ENCODE measurements around the gene CALHM2. TPM values are rescaled to one million over a fixed set of nuclear protein-coding genes. Genes with fewer than 3 reads are reported as not detected.

Gene CALHM2
- total and polyA plus RNA-seq, 2 donors (not counting 3 experiments of a cell fraction or from before 2014, with no cell fraction given), result 32.1 to 38.4 TPM

- TF ChIP-seq MAX (IDR thresholded peaks at IDR 0.05; ENCODE audit: insufficient read depth, insufficient read length) (no peak), MYC (IDR thresholded peaks at IDR 0.05; ENCODE audit: low read depth, low read length) (no peak), EZH2 (IDR thresholded peaks at IDR 0.05; ENCODE audit: borderline replicate concordance, low read depth, low read length, severe bottlenecking) (no peak), POLR2AphosphoS5 (IDR thresholded peaks at IDR 0.05; ENCODE audit: insufficient read depth, low read depth, low read length) (no peak), JUN (IDR thresholded peaks at IDR 0.05; ENCODE audit: borderline replicate concordance, insufficient read depth, insufficient read length, low read depth) (no peak), FOS (IDR thresholded peaks at IDR 0.05; ENCODE audit: borderline replicate concordance, insufficient read depth, low read length) (no peak), POLR2A (IDR thresholded peaks at IDR 0.05; ENCODE audit: low read depth, low read length) (no peak)
Measured at GRCh38 chr10:103445366-103445765, 6.8 kb downstream of the CALHM2 start.

GRCh38 chr10:103444478-103444877 is 7.7 kb downstream of the CALHM2 start:
- Histone ChIP-seq H4K20me1 (replicated peaks; ENCODE audit: control insufficient read depth, extremely low read depth, insufficient read depth, low read length) (no peaks in the 10 kb centered on the region), H3K27ac (ENCODE audit: insufficient read depth, low read depth, low read length) (no peak overlapping the region), H3K27me3 (ENCODE audit: control insufficient read depth in 2 of 2, insufficient read depth in 2 of 2, low read length in 2 of 2) (no peaks in the 10 kb centered on the region), H3K36me3 (ENCODE audit: control insufficient read depth in 2 of 2, extremely low read depth in 1 of 2, insufficient read depth in 2 of 2, low read length in 2 of 2) (peaks cover 27 to 61% of the 10 kb centered on the region in 2 experiments), H3K9me3 (replicated peaks; ENCODE audit: control insufficient read depth, insufficient read depth, low read length) (no peaks in the 10 kb centered on the region), H3K79me2 (ENCODE audit: control insufficient read depth, insufficient read depth, low read length) (peaks cover 7% of the 10 kb centered on the region), H3K4me3 (replicated peaks in 1 of 3; ENCODE audit: insufficient read depth in 1 of 3, low read depth in 1 of 3, low read length in 3 of 3) (no peak overlapping the region), H3K4me2 (ENCODE audit: insufficient read depth, low read length) (no peak overlapping the region), H3K4me1 (ENCODE audit: control insufficient read depth, extremely low read depth, insufficient read depth, low read length) (peaks cover 37% of the 10 kb centered on the region), H3K9me1 (replicated peaks; ENCODE audit: control insufficient read depth, extremely low read depth, insufficient read depth, low read length) (no peaks in the 10 kb centered on the region), H3K9ac (replicated peaks; ENCODE audit: extremely low read depth, insufficient read depth, low read length) (no peak overlapping the region), H2AFZ (ENCODE audit: low read depth, low read length) (no peak overlapping the region)
- ChIA-PET POLR2A (no interaction called here), CTCF (interaction anchor here (2.4 kb wide), 1 partner anchor 41 kb away, joined by 15 read pairs; no protein-coding TSS in a partner anchor)
- dilution Hi-C loops (cut with MboI; ENCODE audit: extremely low pct_ligation_motif_present, low sequenced_read_pairs), result no loop called here
- DNase-seq (ENCODE audit: low read depth, low spot score) (no peak), FAIRE-seq (no peak)
- no TSS peak for BruUV-seq (replicated peaks)
- TF ChIP-seq GATA2 (IDR thresholded peaks at IDR 0.05; ENCODE audit: insufficient read depth, insufficient read length, low read depth, low read length), result no peak
- no peak for TF ChIP-seq EZH2 (IDR thresholded peaks at IDR 0.05; ENCODE audit: borderline replicate concordance, low read depth, low read length, severe bottlenecking)
- no peak for TF ChIP-seq JUN (IDR thresholded peaks at IDR 0.05; ENCODE audit: borderline replicate concordance, insufficient read depth, insufficient read length, low read depth)
- no peak for TF ChIP-seq MAX (IDR thresholded peaks at IDR 0.05; ENCODE audit: insufficient read depth, insufficient read length)
- TF ChIP-seq POLR2AphosphoS5 (IDR thresholded peaks at IDR 0.05; ENCODE audit: insufficient read depth, low read depth, low read length), result no peak
- intact Hi-C loops (cut with micrococcal nuclease), result no loop called here

More at GRCh38 chr10:103445366-103445765, 6.8 kb downstream of the CALHM2 start:
- peak; percentile 61 for FAIRE-seq
- H4K20me1 ChIP-seq (replicated peaks; ENCODE audit: control insufficient read depth, extremely low read depth, insufficient read depth, low read length), result no peaks in the 10 kb centered on the region
- H3K9me1 ChIP-seq (replicated peaks; ENCODE audit: control insufficient read depth, extremely low read depth, insufficient read depth, low read length), result no peaks in the 10 kb centered on the region
- H3K36me3 ChIP-seq (ENCODE audit: control insufficient read depth in 2 of 2, extremely low read depth in 1 of 2, insufficient read depth in 2 of 2, low read length in 2 of 2), result peaks cover 24 to 53% of the 10 kb centered on the region in 2 experiments
- H3K27ac ChIP-seq (ENCODE audit: insufficient read depth, low read depth, low read length), result peak overlapping the region; percentile 79
- intact Hi-C loops (cut with micrococcal nuclease) (no loop called here), dilution Hi-C loops (cut with MboI; ENCODE audit: extremely low pct_ligation_motif_present, low sequenced_read_pairs) (no loop called here)
- no peak overlapping the region for H3K9ac ChIP-seq (replicated peaks; ENCODE audit: extremely low read depth, insufficient read depth, low read length)
- H3K4me1 ChIP-seq (ENCODE audit: control insufficient read depth, extremely low read depth, insufficient read depth, low read length), result peaks cover 45% of the 10 kb centered on the region
- H3K79me2 ChIP-seq (ENCODE audit: control insufficient read depth, insufficient read depth, low read length), result peaks cover 7% of the 10 kb centered on the region
- H3K9me3 ChIP-seq (replicated peaks; ENCODE audit: control insufficient read depth, insufficient read depth, low read length), result no peaks in the 10 kb centered on the region
- no peaks in the 10 kb centered on the region for H3K27me3 ChIP-seq (ENCODE audit: control insufficient read depth in 2 of 2, insufficient read depth in 2 of 2, low read length in 2 of 2)
- no peak overlapping the region for H2AFZ ChIP-seq (ENCODE audit: low read depth, low read length)
- CTCF ChIA-PET, result interaction anchor here (1.1 to 2.4 kb wide), 6 partner anchors 24 to 148 kb away, joined by 3 to 15 read pairs (median 5); no protein-coding TSS in a partner anchor
- POLR2A ChIA-PET, result no interaction called here
- no TSS peak for BruUV-seq (replicated peaks)
- no peak overlapping the region for H3K4me3 ChIP-seq (replicated peaks in 1 of 3; ENCODE audit: insufficient read depth in 1 of 3, low read depth in 1 of 3, low read length in 3 of 3)
- no peak for DNase-seq (ENCODE audit: low read depth, low spot score)
- peak overlapping the region; percentile 23 for H3K4me2 ChIP-seq (ENCODE audit: insufficient read depth, low read length)

All from endothelial cell of umbilical vein (primary cell).